ENCODE measurements around the gene BAX.

Gene BAX

GRCh38 chr19:49010453-49010852 lies 55.8 kb downstream of the BAX start:
- Histone ChIP-seq H3K27ac (ENCODE audit: low read length) (no peak overlapping the region), H3K4me1 (ENCODE audit: insufficient read depth, low read length) (no peaks in the 10 kb centered on the region), H3K36me3 (ENCODE audit: insufficient read depth, low read depth, low read length) (peaks cover 79% of the 10 kb centered on the region), H3K4me3 (ENCODE audit: low read length) (no peak overlapping the region), H3K27me3 (ENCODE audit: insufficient read depth, low read length) (no peaks in the 10 kb centered on the region), H3K9ac (ENCODE audit: low read depth, low read length) (no peak overlapping the region), H3K9me3 (ENCODE audit: insufficient read depth, low read depth, low read length) (no peaks in the 10 kb centered on the region)

- Histone ChIP-seq H3K9ac (ENCODE audit: low read depth, low read length) (no peak overlapping the region), H3K36me3 (ENCODE audit: insufficient read depth, low read depth, low read length) (peaks cover 79% of the 10 kb centered on the region), H3K9me3 (ENCODE audit: insufficient read depth, low read depth, low read length) (no peaks in the 10 kb centered on the region), H3K27ac (ENCODE audit: low read length) (no peak overlapping the region), H3K4me1 (ENCODE audit: insufficient read depth, low read length) (no peaks in the 10 kb centered on the region), H3K27me3 (ENCODE audit: insufficient read depth, low read length) (no peaks in the 10 kb centered on the region), H3K4me3 (ENCODE audit: low read length) (no peak overlapping the region)
Measured at GRCh38 chr19:49011194-49011593, 56.5 kb downstream of the BAX start.
